ENCODE measurements around the gene SUCNR1. TPM values are rescaled to one million over a fixed set of nuclear protein-coding genes. Genes with fewer than 3 reads are reported as not detected.

SUCNR1 gene
- total RNA-seq, 1 experiment from 2014 or later: 0.07 TPM

Other genes starting within 250 kb of the SUCNR1 start
- not detected in 2 replicates for gene AADACL2, start 139.7 kb upstream of the SUCNR1 start, total RNA-seq (2022)
- 0.91 TPM in 1 of 2 replicates, not detected in the other for gene AADAC, start 59.5 kb upstream of the SUCNR1 start, total RNA-seq (2022)

Measured in Calu3 (cell line).